GM13977 (cell line): Measurements from ENCODE around the gene TMEM255A.

ENCODE experiments used
- DNase-seq: peaks from one replicate; pipeline ENCODE4 v3.0.0; 2012; ENCODE audit warnings: low spot score
- CTCF ChIP-seq: IDR thresholded peaks from 2 replicates; pipeline ENCODE4 v1.5.1; 2012; ENCODE audit warnings: mild to moderate bottlenecking, control low read depth; ENCODE audit not compliant: insufficient read depth; ENCODE audit errors: extremely low read depth, missing control alignments
- in situ Hi-C: fragments of 300-500 bp; cut with MboI; formaldehyde crosslinking; loops from one replicate; pipeline ENCODE4 v1.12.0; 2022; ENCODE audit warnings: low sequenced_read_pairs, low pct_unique_long_range_greater_than_20kb, mixed read lengths, inconsistent platforms; ENCODE audit not compliant: unreplicated experiment

Gene TMEM255A

DNA sequence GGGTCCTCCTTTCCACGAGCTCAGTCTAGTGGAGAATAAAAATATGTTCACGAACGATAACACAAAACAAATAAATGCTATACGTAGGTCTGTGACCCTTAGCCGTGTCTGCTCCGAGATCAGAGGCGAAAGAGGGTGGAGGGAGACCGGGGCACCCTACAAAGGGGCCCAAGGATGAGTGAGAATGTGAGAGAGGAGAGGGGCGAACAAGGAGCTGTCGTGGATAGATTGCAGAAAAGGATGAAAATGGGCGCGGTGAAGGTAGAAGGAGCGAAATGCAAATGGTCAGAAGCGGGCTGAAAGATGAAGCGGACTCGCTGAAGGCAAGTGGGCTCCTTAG lies 66.9 kb downstream of the TMEM255A start:
- TF ChIP-seq CTCF, result no peak
- DNase-seq, result no peak
- in situ Hi-C loops, result loop anchor here (25.0 kb wide), 1 partner anchor 132 kb away; the partner anchor contains the start of gene RHOXF1

DNA sequence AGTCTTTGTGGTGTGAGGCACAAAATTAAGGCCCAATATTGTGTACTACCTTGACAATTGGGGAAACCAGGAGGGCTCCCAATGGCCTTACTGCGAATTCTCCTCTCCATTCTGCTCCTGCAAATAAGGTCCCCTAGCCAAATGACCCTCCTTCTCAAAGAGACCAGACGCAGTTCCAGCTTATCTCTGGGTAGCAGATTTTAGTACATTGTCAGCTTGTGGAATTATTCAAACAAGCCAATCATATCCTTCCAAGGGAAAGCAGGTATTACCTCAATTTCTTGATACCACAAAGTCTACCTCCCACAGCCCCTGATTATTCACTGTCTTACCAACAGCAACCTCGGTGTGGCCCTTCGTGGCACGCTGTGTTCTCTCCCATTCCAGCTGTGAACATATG lies 68.4 kb downstream of the TMEM255A start:
- TF ChIP-seq CTCF, result no peak
- in situ Hi-C loops, result loop anchor here (25.0 kb wide), 1 partner anchor 131 kb away; the partner anchor contains the start of gene RHOXF1
- no peak for DNase-seq

GRCh38 chrX:120238933-120239332 lies 72.3 kb downstream of the TMEM255A start:
- in situ Hi-C loops, result loop anchor here (25.0 kb wide), 1 partner anchor 127 kb away; the partner anchor contains the start of gene RHOXF1
- no peak for DNase-seq
- no peak for TF ChIP-seq CTCF

DNA sequence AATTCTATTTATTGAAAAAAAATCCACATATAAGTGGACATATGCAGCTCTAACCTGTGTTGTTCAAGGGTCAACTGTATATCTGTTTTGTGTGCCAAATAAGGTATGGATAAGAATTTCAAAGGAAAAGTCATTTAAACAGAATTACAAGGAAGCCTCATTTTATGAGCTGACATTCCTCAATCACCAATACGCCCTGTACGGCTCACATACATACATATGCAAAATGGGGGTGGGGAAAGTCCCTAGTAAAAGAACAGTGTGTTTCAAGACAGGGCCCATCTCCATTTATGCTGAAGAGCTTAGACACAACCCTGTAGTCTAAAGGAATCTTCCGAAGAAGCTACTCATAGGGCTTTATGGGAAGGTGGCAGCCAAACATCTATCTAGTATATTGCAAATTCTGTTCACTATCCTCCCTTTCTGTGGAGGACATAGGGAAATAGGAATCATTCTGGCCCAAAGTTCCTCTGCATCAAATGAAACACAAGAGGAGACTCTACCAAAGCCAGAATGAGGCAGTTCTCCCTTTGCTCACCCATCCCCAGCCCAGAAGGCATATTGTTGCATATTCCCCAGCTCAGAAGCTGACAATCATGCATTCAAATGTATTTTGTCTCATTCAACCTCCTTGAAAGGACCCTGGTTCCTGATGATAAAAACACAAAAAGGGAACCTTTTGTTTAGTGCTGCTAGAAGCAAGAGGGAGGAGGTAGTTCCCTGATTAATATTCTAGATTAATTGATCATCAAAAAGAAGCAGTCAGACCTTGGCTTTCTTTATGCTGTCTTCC lies 74.4 kb downstream of the TMEM255A start:
- in situ Hi-C loops, result loop anchor here (25.0 kb wide), 1 partner anchor 125 kb away; the partner anchor contains the start of gene RHOXF1
- no peak for TF ChIP-seq CTCF

GRCh38 chrX:120235284-120235683 lies 76.0 kb downstream of the TMEM255A start:
- no peak for TF ChIP-seq CTCF
- DNase-seq, result no peak
- in situ Hi-C loops, result loop anchor here (25.0 kb wide), 1 partner anchor 123 kb away; the partner anchor contains the start of gene RHOXF1

More for the DNA sequence above, 74.4 kb downstream of the TMEM255A start:
- DNase-seq, result no peak

GRCh38 chrX:120228187-120228908 lies 82.9 kb downstream of the TMEM255A start:
- in situ Hi-C loops, result loop anchor here (25.0 kb wide), 1 partner anchor 116 kb away; the partner anchor contains the start of gene RHOXF1
- TF ChIP-seq CTCF, result no peak
- DNase-seq, result no peak
